ENCODE measurements around the gene PDE7B.
"Not testable (repeated sequence)": the region's sequence is repeated elsewhere in the genome, so short reads cannot be mapped to it uniquely, and the experiment has no call there.

PDE7B gene

GRCh38 chr6:135850882-135851281 is 619 bp upstream of the PDE7B start:
- no peak for DNase-seq (ENCODE audit: low read depth)

- no peak for DNase-seq (ENCODE audit: low read depth)
Measured at GRCh38 chr6:135852746-135853145, 1.2 kb downstream of the PDE7B start.

- no peak for DNase-seq (ENCODE audit: low read depth)
Measured at GRCh38 chr6:135853227-135853626, 1.7 kb downstream of the PDE7B start.

- no peak for DNase-seq (ENCODE audit: low read depth)
Measured at GRCh38 chr6:135853986-135854385, 2.5 kb downstream of the PDE7B start.

- no peak for DNase-seq (ENCODE audit: low read depth)
Measured at GRCh38 chr6:135854799-135855198, 3.3 kb downstream of the PDE7B start.

- no peak for DNase-seq (ENCODE audit: low read depth)
Measured at GRCh38 chr6:135858931-135859330, 7.4 kb downstream of the PDE7B start.

GRCh38 chr6:135860361-135860760 is 8.9 kb downstream of the PDE7B start:
- no peak for DNase-seq (ENCODE audit: low read depth)

GRCh38 chr6:135861189-135861588 is 9.7 kb downstream of the PDE7B start:
- DNase-seq (ENCODE audit: low read depth), result no peak

- DNase-seq (ENCODE audit: low read depth), result not testable (repeated sequence)
Measured at GRCh38 chr6:135864929-135865328, 13.4 kb downstream of the PDE7B start.

- DNase-seq (ENCODE audit: low read depth), result no peak
Measured at GRCh38 chr6:135866445-135867123, 15.1 kb downstream of the PDE7B start.

GRCh38 chr6:135867332-135867731 is 15.8 kb downstream of the PDE7B start:
- DNase-seq (ENCODE audit: low read depth), result no peak

GRCh38 chr6:135869857-135870256 is 18.4 kb downstream of the PDE7B start:
- no peak for DNase-seq (ENCODE audit: low read depth)

- DNase-seq (ENCODE audit: low read depth), result no peak
Measured at GRCh38 chr6:135870722-135871121, 19.2 kb downstream of the PDE7B start.

- no peak for DNase-seq (ENCODE audit: low read depth)
Measured at GRCh38 chr6:135871296-135871695, 19.8 kb downstream of the PDE7B start.

GRCh38 chr6:135871878-135872277 is 20.4 kb downstream of the PDE7B start:
- DNase-seq (ENCODE audit: low read depth), result no peak

GRCh38 chr6:135875446-135875845 is 23.9 kb downstream of the PDE7B start:
- DNase-seq (ENCODE audit: low read depth), result no peak

GRCh38 chr6:135876058-135876457 is 24.6 kb downstream of the PDE7B start:
- no peak for DNase-seq (ENCODE audit: low read depth)

GRCh38 chr6:135877666-135878065 is 26.2 kb downstream of the PDE7B start:
- DNase-seq (ENCODE audit: low read depth), result no peak

- no peak for DNase-seq (ENCODE audit: low read depth)
Measured at GRCh38 chr6:135880066-135880972, 28.8 kb downstream of the PDE7B start.

GRCh38 chr6:135883045-135883444 is 31.5 kb downstream of the PDE7B start:
- no peak for DNase-seq (ENCODE audit: low read depth)

GRCh38 chr6:135883536-135883935 is 32.0 kb downstream of the PDE7B start:
- no peak for DNase-seq (ENCODE audit: low read depth)

GRCh38 chr6:135884136-135884535 is 32.6 kb downstream of the PDE7B start:
- no peak for DNase-seq (ENCODE audit: low read depth)

- no peak for DNase-seq (ENCODE audit: low read depth)
Measured at GRCh38 chr6:135887069-135887468, 35.6 kb downstream of the PDE7B start.
